GM23248 (cell line): ENCODE measurements around the gene CAMTA1. TPM values are rescaled to one million over a fixed set of nuclear protein-coding genes. Genes with fewer than 3 reads are reported as not detected.

ENCODE experiments used
- DNase-seq: peaks from one replicate; pipeline ENCODE4 v3.0.0-alpha.2; 2015
- H2AFZ ChIP-seq: fragments of 200-600 bp; sonication (generic); 2 replicates; pipeline ENCODE4 v1.6.1; 2016; ENCODE audit warnings: antibody characterized with exemption
- H3F3A ChIP-seq: fragments of 200-600 bp; sonication (generic); 2 replicates; pipeline ENCODE4 v1.6.1; 2016; ENCODE audit warnings: mild to moderate bottlenecking, antibody characterized with exemption, mixed run types; ENCODE audit not compliant: insufficient read depth
- H3K27ac ChIP-seq: fragments of 200-600 bp; sonication (generic); 2 replicates; pipeline ENCODE4 v1.5.1; 2016; ENCODE audit warnings: mild to moderate bottlenecking
- H3K27me3 ChIP-seq: fragments of 200-600 bp; sonication (generic); replicated peaks from 2 replicates; pipeline ENCODE4 v1.6.1; 2016; ENCODE audit warnings: mild to moderate bottlenecking; ENCODE audit not compliant: insufficient read depth
- H3K36me3 ChIP-seq: fragments of 200-600 bp; sonication (generic); 2 replicates; pipeline ENCODE4 v1.6.1; 2016; ENCODE audit warnings: low read depth, mild to moderate bottlenecking
- H3K4me1 ChIP-seq: fragments of 200-600 bp; sonication (generic); 2 replicates; pipeline ENCODE4 v1.6.1; 2016; ENCODE audit warnings: mild to moderate bottlenecking; ENCODE audit not compliant: insufficient read depth
- H3K4me2 ChIP-seq: fragments of 200-600 bp; sonication (generic); one replicate; pipeline ENCODE4 v1.6.1; 2016; ENCODE audit warnings: mild to moderate bottlenecking; ENCODE audit not compliant: unreplicated experiment
- H3K4me3 ChIP-seq: fragments of 200-600 bp; sonication (generic); 2 replicates; pipeline ENCODE4 v1.5.1; 2016; ENCODE audit warnings: mild to moderate bottlenecking
- H3K79me2 ChIP-seq: fragments of 200-600 bp; sonication (generic); 2 replicates; pipeline ENCODE4 v1.6.1; 2016; ENCODE audit warnings: mild to moderate bottlenecking; ENCODE audit not compliant: insufficient read depth
- H3K9ac ChIP-seq: fragments of 200-600 bp; sonication (generic); 2 replicates; pipeline ENCODE4 v1.6.1; 2016; ENCODE audit warnings: mild to moderate bottlenecking
- H3K9me2 ChIP-seq: fragments of 200-600 bp; sonication (generic); 2 replicates; pipeline ENCODE4 v1.6.1; 2016; ENCODE audit warnings: mixed run types, mild to moderate bottlenecking, moderate library complexity; ENCODE audit not compliant: insufficient read depth
- H3K9me3 ChIP-seq: fragments of 200-600 bp; sonication (generic); one replicate; pipeline ENCODE4 v1.6.1; 2017; ENCODE audit warnings: low read depth
- H4K20me1 ChIP-seq: fragments of 200-600 bp; sonication (generic); 2 replicates; pipeline ENCODE4 v1.6.0; 2016; ENCODE audit not compliant: insufficient read depth
- EZH2 ChIP-seq: fragments of 200-600 bp; sonication (generic); IDR thresholded peaks from 2 replicates; pipeline ENCODE4 v1.6.1; 2018; ENCODE audit warnings: antibody characterized with exemption, mild to moderate bottlenecking; ENCODE audit not compliant: insufficient read depth, poor library complexity, severe bottlenecking
- EZH2phosphoT487 ChIP-seq: fragments of 200-600 bp; sonication (generic); IDR thresholded peaks from 2 replicates; pipeline ENCODE4 v1.6.1; 2018; ENCODE audit warnings: antibody characterized with exemption, moderate library complexity, mild to moderate bottlenecking, low read depth; ENCODE audit not compliant: insufficient read depth
- WGBS, 2 experiments: methylation state at CpG; one replicate each; pipeline ENCODE4 v1.1.6; 2015 to 2017; ENCODE audit warnings: low lambda C conversion rate in 2 of 2, low coverage in 1 of 2; ENCODE audit errors: missing lambda C conversion rate in 2 of 2; 5-methylcytosine and 5-hydroxymethylcytosine counted together
- in situ Hi-C: fragments of 300-500 bp; cut with MboI; formaldehyde crosslinking; loops from 2 replicates; pipeline ENCODE4 v1.15.0; 2020
- polyA plus RNA-seq: library from polyadenylated mRNA; unstranded; fragments of >200 nt; fragmentation: Nextera tagmentation; extraction: Ambion mirVana; gene quantifications from 2 replicates; pipeline ENCODE4 v1.2.1, GENCODE V29; 2016
- total RNA-seq: library from RNA; depleted of rRNA; stranded (reverse); fragments of >200 nt; shearing (Covaris generic); gene quantifications from 2 replicates; pipeline ENCODE4 v1.2.3, GENCODE V29; 2014

The CAMTA1 gene
- total and polyA plus RNA-seq, 2 experiments from 2014 or later: 50.1 to 165 TPM

GRCh38 chr1:7322912-7323311 is 537.7 kb downstream of the CAMTA1 start:
- H3K4me2 ChIP-seq: no peak overlapping the region
- H3K36me3 ChIP-seq: no peaks in the 10 kb centered on the region
- H2AFZ ChIP-seq: no peak overlapping the region
- H3K9me2 ChIP-seq: no peaks in the 10 kb centered on the region
- H3K27ac ChIP-seq: no peak overlapping the region
- 33 to 84% methylated on average over 1 of the region's 1 CpG for WGBS, 2 experiments
- no peaks in the 10 kb centered on the region for H3K4me1 ChIP-seq
- H3K9ac ChIP-seq: no peak overlapping the region
- no peak overlapping the region for H3K4me3 ChIP-seq
- no peaks in the 10 kb centered on the region for H3K79me2 ChIP-seq
- DNase-seq: no peak
- in situ Hi-C loops: no loop called here
- no peak for TF ChIP-seq EZH2phosphoT487
- no peak for TF ChIP-seq EZH2
- no peaks in the 10 kb centered on the region for H4K20me1 ChIP-seq
- no peaks in the 10 kb centered on the region for H3K9me3 ChIP-seq
- no peaks in the 10 kb centered on the region for H3F3A ChIP-seq
- H3K27me3 ChIP-seq: no peaks in the 10 kb centered on the region

GRCh38 chr1:7325254-7325653 is 540.0 kb downstream of the CAMTA1 start:
- H3K9me2 ChIP-seq: no peaks in the 10 kb centered on the region
- no peaks in the 10 kb centered on the region for H4K20me1 ChIP-seq
- no peaks in the 10 kb centered on the region for H3K79me2 ChIP-seq
- 65 to 66% methylated on average over 3 of the region's 3 CpGs for whole genome bisulfite sequencing, 2 experiments
- H3F3A ChIP-seq: no peaks in the 10 kb centered on the region
- no peaks in the 10 kb centered on the region for H3K27me3 ChIP-seq
- H3K4me3 ChIP-seq: no peak overlapping the region
- H3K9ac ChIP-seq: no peak overlapping the region
- in situ Hi-C loops: no loop called here
- TF ChIP-seq EZH2phosphoT487: no peak
- no peak for TF ChIP-seq EZH2
- H3K36me3 ChIP-seq: no peaks in the 10 kb centered on the region
- no peak for DNase-seq
- H2AFZ ChIP-seq: no peak overlapping the region
- no peaks in the 10 kb centered on the region for H3K9me3 ChIP-seq
- H3K27ac ChIP-seq: no peak overlapping the region
- no peak overlapping the region for H3K4me2 ChIP-seq
- H3K4me1 ChIP-seq: no peaks in the 10 kb centered on the region

- TF ChIP-seq EZH2 (no peak), EZH2phosphoT487 (no peak)
- no peaks in the 10 kb centered on the region for H4K20me1 ChIP-seq
- H2AFZ ChIP-seq: no peak overlapping the region
- no peaks in the 10 kb centered on the region for H3F3A ChIP-seq
- H3K9me3 ChIP-seq: no peaks in the 10 kb centered on the region
- no peak overlapping the region for H3K9ac ChIP-seq
- 25 to 34% methylated on average over 2 of the region's 2 CpGs for WGBS, 2 experiments
- H3K9me2 ChIP-seq: no peaks in the 10 kb centered on the region
- no peaks in the 10 kb centered on the region for H3K79me2 ChIP-seq
- no peaks in the 10 kb centered on the region for H3K36me3 ChIP-seq
- H3K27ac ChIP-seq: no peak overlapping the region
- DNase-seq: no peak
- H3K4me2 ChIP-seq: no peak overlapping the region
- H3K27me3 ChIP-seq: no peaks in the 10 kb centered on the region
- H3K4me3 ChIP-seq: no peak overlapping the region
- in situ Hi-C loops: no loop called here
- H3K4me1 ChIP-seq: no peaks in the 10 kb centered on the region
Observed at GRCh38 chr1:7326366-7326765, 541.1 kb downstream of the CAMTA1 start.

GRCh38 chr1:7327849-7328248 is 542.6 kb downstream of the CAMTA1 start:
- in situ Hi-C loops: no loop called here
- Histone ChIP-seq H3K9me2 (no peaks in the 10 kb centered on the region), H4K20me1 (no peaks in the 10 kb centered on the region), H2AFZ (no peak overlapping the region), H3K4me3 (no peak overlapping the region), H3F3A (no peaks in the 10 kb centered on the region), H3K27me3 (no peaks in the 10 kb centered on the region), H3K36me3 (no peaks in the 10 kb centered on the region), H3K27ac (no peak overlapping the region), H3K79me2 (no peaks in the 10 kb centered on the region), H3K4me2 (no peak overlapping the region), H3K4me1 (no peaks in the 10 kb centered on the region), H3K9ac (no peak overlapping the region), H3K9me3 (no peaks in the 10 kb centered on the region)
- DNase-seq: no peak
- 29 to 32% methylated on average over 3 of the region's 3 CpGs for WGBS, 2 experiments
- no peak for TF ChIP-seq EZH2phosphoT487
